Measurements from ENCODE around the gene AQP7.
"Not testable (repeated sequence)": the region's sequence is repeated elsewhere in the genome, so short reads cannot be mapped to it uniquely, and the experiment has no call there.

Gene AQP7

DNA sequence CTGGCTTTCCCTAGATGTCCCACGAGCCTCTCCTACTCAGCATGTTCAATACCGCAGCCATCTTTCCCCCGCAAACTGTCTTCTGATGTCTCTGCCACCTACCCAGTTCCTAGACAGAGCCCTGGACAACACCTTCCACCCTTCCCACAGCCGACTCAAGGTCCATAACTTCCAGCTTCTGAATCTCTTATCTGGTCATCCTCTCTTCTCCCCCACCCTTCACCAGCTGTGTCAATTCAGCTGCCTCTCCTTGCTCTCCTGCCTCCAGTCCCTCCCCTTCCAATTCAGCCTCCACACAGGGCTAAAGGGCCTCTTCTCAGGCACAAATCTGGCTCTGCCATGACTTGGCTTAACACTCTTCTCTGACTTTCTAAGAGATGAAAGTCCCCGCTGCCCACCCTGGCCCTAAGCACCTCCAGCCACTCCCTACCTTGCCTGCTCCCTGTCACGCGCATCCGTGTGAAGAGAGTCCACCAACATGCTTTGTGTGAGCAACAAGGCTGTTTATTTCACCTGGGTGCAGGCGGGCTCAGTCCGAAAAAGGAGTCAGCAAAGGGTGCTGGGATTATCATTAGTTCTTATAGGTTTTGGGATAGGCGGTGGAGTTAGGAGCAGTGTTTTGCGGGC is 25.2 kb downstream of the AQP7 start:
- no peak for DNase-seq (ENCODE audit: extremely low read depth in 1 of 2, low read depth in 1 of 2)

DNA sequence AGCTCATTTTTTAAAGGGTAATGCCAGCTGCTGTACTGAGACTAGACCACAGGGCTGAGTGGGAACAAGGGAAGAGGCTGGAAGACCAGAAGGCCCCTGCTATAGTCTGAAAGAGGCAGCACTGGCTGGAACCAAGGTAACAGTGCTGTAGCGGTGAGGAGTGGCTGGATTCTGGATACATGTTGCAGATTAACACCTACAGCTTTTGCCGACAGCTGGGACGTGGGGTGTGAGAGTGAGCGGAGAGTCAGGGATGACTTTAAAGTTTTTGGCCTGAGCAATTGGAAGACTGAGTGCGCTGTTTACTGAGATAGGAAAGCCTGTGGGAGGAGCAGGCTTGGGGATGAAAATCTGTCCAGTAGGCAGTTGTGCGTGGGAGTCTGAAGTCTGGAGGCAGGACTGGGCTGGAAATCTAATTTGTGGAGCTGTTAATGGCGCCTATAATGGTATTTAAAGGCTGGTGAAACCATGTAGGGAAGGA is 26.5 kb downstream of the AQP7 start:
- DNase-seq (ENCODE audit: extremely low read depth in 1 of 2, low read depth in 1 of 2): no peak

DNA sequence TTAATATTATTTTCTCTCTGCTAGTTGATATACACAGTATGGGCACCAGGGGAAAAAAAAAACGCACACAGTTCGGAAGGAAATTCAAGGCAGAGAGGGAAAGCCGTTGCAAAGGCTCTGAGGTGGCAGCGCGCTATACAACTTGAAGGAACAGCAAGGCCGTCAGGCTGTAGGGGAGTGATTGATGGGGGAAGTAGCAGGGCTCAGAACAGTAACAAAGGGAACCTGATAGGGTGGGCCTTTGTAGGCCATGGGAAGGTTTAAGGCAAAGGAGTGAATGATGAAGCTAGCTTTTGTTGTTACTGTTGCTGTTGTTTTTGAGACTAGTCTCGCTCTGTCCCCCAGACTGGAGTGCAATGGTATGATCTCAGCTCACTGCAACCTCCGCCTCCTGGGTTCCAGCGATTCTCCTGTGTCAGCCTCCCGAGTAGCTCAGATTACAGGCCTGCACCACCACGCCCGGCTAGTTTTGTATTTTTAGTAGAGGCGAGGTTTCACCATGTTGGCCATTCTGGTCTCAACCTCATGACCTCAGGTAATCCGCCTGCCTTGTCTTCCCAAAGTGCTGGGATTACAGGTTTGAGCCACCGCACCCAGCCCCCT is 27.0 kb downstream of the AQP7 start:
- DNase-seq (ENCODE audit: extremely low read depth in 1 of 2, low read depth in 1 of 2): no peak

DNA sequence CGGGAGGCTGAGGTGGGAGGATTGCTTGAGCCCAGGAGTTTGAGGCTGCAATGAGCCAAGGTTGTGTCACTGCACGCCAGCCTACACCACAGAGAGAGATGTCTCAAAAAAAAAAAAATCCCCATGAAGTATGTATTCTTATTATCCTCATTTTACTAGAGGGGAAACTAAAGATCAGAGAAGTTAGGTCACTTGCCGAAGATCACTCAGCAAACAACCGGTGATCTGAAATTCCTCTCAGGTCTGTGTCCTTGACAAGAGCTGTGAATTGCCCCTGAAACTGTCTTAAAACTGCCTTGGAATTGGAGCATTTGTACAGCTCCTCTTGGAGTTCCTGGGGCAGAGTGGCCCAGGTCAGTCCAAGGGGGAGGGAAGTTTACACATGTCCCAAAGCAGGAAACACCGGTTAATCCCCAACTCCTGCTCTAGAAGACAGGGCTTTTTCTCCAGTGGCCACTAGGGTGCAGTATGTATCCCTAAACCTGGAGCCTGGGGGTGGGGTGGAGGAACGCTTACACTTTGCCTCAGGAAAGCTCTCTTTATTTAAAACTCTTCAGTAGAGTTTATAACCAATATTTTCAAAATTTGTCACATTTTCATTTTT is 27.6 kb downstream of the AQP7 start:
- DNase-seq (ENCODE audit: extremely low read depth in 1 of 2, low read depth in 1 of 2): peak; percentile 12 to 39

DNA sequence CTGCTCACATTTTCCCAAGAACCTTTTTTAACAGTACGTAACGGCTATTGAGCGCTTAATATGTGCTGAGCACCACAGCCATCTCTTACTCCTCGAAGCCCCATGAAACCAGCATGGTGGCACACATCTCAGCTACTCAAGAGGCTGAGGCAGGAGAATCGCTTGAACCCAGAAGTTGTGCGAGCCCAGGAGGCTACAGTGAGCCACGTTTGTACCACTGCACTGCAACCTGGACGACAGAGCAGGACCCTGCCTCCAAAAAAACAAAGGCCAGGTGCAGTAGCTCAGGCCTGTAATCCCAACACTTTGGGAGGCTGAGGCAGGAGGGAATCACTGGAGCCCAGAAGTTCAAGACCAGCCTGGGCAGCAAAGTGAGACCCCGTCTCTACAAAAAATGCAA is 28.2 kb downstream of the AQP7 start:
- DNase-seq (ENCODE audit: extremely low read depth in 1 of 2, low read depth in 1 of 2): no peak

DNA sequence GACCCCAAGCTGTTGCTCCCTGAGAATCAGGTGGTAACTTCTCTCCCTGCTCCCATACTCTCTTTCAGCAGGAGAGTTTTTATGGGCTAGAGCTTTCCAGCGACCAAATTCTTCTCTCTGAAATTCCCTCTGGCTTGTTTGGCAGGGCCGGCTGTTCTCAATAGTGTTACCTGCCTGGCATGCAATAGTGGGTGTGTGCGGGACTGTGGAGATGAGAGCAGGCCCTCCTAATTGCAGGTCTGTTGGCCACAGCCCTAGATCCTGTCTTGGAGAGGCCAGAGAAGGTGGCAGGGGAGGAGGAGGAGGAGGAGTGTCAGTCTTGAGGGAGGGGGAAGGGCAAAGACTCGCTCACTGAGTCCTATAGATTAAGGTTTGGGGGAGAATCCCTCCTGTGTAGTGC is 29.5 kb downstream of the AQP7 start:
- DNase-seq (ENCODE audit: extremely low read depth in 1 of 2, low read depth in 1 of 2): no peak

DNA sequence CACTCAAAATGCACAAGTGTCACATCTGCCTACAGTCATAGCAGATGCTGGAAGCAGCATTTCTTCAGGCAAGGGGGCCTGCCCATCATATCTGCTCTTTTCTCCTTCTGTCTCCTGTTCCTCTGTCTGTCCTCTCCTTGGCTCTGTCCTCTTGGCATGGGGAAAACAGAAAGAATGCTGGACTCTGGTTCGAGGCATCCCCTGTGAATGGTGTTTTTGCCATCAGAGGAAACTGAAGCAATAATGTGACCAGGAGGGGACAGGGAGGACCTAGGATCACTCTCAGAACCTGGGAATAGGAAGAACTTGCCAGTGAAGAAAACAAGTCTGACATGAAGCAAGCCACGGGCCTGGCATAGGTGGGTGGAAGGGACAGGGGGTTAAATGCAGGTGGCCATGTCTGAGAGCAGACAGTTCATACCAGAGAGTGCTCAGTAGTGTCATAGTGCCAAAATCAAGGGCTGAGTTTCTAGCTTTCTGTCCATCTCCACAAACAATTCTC is 35.3 kb downstream of the AQP7 start:
- no peak for DNase-seq (ENCODE audit: extremely low read depth in 1 of 2, low read depth in 1 of 2)

DNA sequence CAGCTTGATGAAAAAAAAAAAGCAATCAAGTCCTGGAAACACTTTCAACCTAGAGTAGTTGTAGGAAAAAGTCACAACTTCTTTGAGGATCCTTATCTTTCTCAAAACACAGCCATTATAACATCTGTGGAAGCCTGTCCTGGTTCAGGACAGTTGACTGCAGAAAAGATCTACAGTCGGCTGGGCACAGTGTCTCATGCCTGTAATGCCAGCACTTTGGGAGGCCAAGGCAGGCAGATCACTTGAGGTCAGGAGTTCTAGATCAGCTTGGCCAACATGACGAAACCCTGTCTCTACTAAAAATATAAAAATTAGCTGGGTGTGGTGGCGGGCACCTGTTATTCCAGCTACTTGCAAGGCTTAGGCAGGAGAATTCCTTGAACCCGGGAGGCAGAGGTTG is 37.6 kb downstream of the AQP7 start:
- DNase-seq (ENCODE audit: extremely low read depth in 1 of 2, low read depth in 1 of 2): not testable (repeated sequence)

DNA sequence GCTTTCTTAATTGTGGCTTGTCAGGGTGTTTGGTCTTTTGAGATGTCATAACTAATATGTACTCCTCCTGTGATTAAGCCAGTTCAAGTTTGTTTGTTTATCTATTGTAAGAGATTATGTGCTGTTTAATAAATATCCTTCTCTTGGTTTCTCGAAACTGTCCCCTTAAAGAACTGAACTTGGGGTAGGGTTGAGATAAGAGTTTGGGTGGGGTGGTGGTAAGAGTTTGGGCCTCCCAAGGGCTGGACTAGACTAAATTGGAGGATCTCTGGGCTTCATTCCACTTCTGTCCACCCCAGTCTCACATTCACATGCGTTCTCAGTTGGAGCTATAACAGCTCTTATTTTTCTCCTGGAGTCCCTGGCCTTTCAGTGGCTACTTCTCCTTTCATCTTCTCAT is 38.2 kb downstream of the AQP7 start:
- DNase-seq (ENCODE audit: extremely low read depth in 1 of 2, low read depth in 1 of 2): no peak

DNA sequence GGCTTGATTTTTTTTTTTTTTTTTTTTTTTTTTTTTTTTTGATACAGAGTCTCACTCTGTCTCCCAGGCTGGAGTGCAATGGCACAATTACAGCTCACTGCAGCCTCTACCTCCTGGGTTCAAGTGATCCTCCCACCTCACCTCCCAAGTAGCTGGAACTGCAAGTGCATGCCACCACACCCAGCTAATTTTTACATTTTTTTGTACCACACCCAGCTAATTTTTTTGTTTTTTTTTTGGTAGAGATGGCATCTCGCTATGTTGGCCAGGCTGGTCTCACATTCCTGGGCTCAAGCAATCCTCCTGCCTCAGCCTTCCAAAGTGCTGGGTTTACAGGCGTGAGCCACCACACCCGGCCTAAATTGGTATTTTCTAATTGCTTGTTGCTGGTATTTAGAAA is 43.7 kb downstream of the AQP7 start:
- DNase-seq (ENCODE audit: extremely low read depth in 1 of 2, low read depth in 1 of 2): not testable (repeated sequence)

DNA sequence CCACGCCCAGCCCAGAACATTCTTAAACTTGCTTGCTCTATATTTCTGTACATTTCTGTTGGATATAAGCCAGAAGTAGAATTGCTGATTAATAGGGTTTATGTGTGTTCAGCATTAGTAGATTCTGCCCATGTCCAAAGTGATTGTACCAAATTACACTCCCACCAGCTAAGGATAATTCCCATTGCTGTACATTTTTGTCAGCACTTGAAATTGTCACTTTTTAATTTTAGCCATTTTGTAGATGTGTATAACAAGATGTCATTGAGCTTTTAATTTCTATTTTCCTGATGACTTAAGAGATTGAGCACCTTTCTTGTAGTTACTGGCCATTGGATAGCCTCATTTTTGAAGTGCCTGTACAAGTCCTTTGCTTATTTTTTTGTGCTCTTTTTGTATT is 46.4 kb downstream of the AQP7 start:
- no peak for DNase-seq (ENCODE audit: extremely low read depth in 1 of 2, low read depth in 1 of 2)

DNA sequence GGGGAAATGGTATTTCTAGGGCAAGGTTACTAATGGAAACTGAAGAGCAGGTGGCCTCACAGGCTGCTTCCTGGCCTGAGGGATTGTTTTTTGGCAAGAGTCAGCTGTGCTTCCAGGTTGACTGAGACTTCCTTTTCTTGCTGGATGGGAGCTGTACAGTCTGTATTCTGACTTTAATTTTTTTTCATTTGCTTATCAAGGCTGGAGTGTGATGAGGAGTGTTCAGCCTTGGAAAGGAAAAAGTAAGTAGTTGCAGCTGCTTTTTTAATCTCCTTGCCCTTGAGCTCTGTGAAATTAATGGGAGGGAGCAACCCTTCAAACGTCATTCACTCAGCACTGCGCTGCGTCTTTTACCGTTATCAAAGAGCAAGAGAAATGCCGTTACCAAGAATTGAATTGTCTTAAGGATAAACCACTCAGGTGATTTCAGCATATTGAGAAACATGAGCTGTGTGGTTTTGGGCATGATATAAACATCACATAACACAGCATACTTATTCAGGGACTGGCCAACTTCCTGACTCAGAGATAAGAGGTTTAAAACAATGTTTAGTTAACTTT is 47.6 kb downstream of the AQP7 start:
- DNase-seq (ENCODE audit: extremely low read depth in 1 of 2, low read depth in 1 of 2): no peak

DNA sequence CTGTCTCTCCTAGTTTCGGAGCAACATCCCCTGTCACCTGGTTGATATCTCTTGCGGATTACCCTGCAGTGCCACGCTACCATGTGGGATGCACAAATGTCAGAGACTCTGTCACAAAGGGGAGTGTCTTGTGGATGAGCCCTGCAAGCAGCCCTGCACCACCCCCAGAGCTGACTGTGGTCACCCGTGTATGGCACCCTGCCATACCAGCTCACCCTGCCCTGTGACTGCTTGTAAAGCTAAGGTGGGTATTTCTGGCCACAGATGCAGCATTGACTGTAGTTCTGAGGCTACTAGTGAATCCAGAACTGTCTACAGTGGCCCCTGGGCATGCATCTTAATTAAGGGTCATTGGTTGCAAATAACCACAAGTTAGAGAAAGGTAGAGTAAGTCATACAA is 50.8 kb downstream of the AQP7 start:
- no peak for DNase-seq (ENCODE audit: extremely low read depth in 1 of 2, low read depth in 1 of 2)

DNA sequence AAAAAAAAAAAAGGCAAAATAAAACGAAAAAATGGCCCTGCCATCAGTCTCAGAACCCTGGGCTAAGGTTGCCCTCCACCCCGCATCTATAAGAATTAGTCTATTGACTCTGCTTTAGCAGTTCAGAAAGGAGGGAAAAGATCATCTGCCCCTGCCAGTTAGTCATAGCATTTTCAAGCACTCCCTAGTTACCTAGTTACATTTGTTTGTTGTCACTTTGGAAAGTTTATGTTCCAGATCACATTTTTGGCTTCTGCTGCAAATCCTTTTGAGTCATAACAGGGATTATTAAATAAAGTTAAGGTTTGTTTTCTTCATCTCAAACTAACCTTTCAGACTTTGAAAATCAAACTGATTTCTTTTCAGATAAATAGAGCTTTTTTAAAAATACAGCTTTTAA is 52.1 kb downstream of the AQP7 start:
- DNase-seq (ENCODE audit: extremely low read depth in 1 of 2, low read depth in 1 of 2): no peak

DNA sequence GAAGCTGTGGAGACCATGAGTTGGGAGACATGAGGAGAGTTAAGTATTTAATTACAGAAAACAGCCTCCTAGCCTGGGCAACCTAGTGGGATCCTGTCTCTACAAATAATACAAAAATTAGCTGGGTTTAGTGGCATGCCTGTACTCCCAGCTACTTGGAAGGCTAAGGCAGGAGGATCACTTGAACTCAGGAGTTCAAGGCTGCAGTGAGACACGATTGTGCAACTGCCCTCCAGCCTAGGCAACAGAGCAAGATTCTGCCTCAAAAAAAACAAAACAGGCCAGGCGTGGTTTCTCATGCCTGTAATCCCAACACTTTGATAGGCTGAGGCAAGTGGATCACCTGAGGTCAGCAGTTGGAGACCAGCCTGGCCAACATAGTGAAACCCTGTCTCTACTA is 52.6 kb downstream of the AQP7 start:
- DNase-seq (ENCODE audit: extremely low read depth in 1 of 2, low read depth in 1 of 2): no peak

DNA sequence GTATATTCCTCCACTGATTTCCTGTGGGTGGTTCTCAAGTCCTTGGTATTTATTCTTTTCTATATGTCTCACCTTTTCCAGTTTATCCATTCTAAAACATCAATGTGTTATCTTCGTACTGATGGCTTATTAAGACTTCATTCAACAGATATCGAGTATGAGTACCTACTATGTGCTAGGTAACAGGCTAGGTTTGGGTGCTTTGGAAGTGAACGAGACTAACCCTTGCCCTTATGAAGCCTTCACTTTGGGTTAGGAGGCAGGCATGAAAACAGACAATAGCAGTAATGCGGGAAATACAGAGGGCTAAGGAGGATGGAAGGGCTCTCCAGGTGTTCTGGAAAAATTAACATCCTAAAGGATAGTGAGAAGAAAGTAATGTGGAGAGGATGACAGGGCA is 53.4 kb downstream of the AQP7 start:
- DNase-seq (ENCODE audit: extremely low read depth in 1 of 2, low read depth in 1 of 2): no peak

DNA sequence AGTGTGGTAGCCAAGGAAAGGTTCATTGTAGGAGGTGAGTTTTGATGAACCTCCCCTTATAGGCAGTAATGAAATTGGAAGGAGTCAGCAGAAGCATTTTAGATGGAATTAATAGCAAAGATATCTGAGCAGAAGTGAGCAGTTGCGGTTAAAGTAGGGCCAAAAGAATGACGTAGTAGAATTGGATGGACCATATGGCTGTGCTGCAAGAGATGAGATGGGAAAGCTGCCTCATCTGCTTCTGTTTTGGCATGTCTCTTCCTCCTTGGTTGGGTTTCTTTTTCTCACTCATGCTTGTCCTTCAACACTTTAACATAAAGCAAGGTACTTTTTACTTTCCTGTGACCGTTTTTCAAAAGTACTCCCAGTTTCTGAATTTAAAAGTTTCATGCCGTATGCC is 55.8 kb downstream of the AQP7 start:
- no peak for DNase-seq (ENCODE audit: extremely low read depth in 1 of 2, low read depth in 1 of 2)

DNA sequence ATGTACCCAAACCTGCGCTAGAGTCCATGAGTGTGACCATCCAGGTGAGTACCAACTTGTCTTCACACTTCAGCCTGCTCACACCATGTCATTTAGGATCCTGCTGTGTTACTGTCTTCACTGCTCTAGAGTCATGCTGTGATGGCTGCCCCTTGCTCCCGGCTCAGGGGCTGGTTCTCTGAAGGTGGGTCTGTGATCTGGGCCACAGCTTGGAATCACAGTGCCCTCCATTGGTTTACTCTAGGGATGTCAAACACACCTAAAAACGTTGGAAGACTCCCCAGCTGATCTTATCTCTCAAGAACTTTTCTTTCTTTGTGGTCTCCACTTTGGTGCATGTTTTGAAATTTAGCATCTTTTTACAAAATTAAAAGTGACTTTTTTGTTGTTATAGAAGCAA is 58.2 kb downstream of the AQP7 start:
- no peak for DNase-seq (ENCODE audit: extremely low read depth in 1 of 2, low read depth in 1 of 2)

DNA sequence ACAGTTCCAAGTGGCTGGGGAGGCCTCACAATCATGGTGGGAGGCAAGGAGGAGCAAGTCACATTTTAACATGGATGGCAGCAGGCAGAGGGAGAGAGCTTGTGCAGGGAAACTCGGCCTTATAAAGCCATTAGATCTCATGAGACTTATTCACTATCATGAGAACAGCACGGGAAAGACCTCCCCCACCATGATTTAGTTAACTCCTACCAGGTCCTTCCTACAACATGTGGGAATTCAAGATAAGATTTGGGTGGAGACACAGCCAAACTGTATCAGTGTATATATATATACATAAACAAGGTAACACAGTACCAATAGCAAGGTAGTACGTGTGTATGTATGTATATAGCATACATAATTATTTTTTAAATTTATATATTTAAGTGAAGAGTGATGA is 61.2 kb downstream of the AQP7 start:
- no peak for DNase-seq (ENCODE audit: extremely low read depth in 1 of 2, low read depth in 1 of 2)

DNA sequence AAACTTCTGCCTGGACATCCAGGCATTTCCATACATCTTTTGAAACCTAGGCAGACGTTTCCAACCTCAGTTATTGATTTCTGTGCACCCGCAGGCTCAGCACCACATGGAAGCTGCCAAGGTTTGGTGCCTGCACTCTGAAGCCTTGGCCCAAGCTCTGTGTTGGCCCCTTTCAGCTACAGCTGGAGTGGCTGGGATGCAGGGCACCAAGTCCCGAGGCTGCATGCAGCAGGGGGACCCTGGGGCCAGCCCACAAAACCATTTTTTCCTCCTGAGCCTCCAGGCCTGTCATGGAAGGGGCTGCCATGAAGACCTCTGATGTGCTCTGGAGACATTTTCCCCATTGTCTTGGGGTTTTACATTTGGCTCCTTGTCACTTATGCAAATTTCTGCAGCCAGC is 62.2 kb downstream of the AQP7 start:
- no peak for DNase-seq (ENCODE audit: extremely low read depth in 1 of 2, low read depth in 1 of 2)
